H1 (cell line): ENCODE results near the gene WDSUB1. TPM values are rescaled to one million over a fixed set of nuclear protein-coding genes. Genes with fewer than 3 reads are reported as not detected.

Experiments used
- CTCF ChIA-PET: fragments of 300-600 bp; sonication (Branson Sonifier 250); formaldehyde crosslinking; loops from one replicate; lab custom pipeline; 2021; ENCODE audit not compliant: partially characterized antibody; lab: Charles Lee
- POLR2A ChIA-PET: fragments of 300-600 bp; sonication (Branson Sonifier 250); formaldehyde crosslinking; loops from one replicate; lab custom pipeline; 2021; ENCODE audit warnings: inconsistent platforms; ENCODE audit not compliant: partially characterized antibody; lab: Charles Lee
- DNase-seq, 2 experiments: peaks; one replicate each; pipeline versions ENCODE4 v3.0.0 to v3.0.0-alpha.2; 2010 to 2022; ENCODE audit warnings: low spot score in 2 of 2, low read depth in 1 of 2, mixed read lengths in 1 of 2
- FAIRE-seq: peaks from 2 replicates; lab custom pipeline; 2011; peaks lifted over from hg19 to GRCh38; lab: Jason Lieb, UNC
- H2AFZ ChIP-seq: 2 replicates; pipeline ENCODE4 v1.8.1; 2012; ENCODE audit warnings: low read length, inconsistent platforms
- H2AK5ac ChIP-seq: 2 replicates; pipeline ENCODE4 v1.6.1; 2013; ENCODE audit warnings: low read depth, low read length
- H2BK120ac ChIP-seq: replicated peaks from 2 replicates; pipeline ENCODE3; 2013; ENCODE audit warnings: low read depth, low read length, inconsistent platforms
- H2BK12ac ChIP-seq: 2 replicates; pipeline ENCODE4 v1.6.1; 2013; ENCODE audit warnings: low read depth, low read length
- H2BK15ac ChIP-seq: 2 replicates; pipeline ENCODE4 v1.6.1; 2013; ENCODE audit warnings: low read length
- H2BK20ac ChIP-seq: 2 replicates; pipeline ENCODE4 v1.6.1; 2013; ENCODE audit warnings: low read length
- H2BK5ac ChIP-seq: 2 replicates; pipeline ENCODE4 v1.6.1; 2013; ENCODE audit warnings: low read depth, low read length
- H3K14ac ChIP-seq: 2 replicates; pipeline ENCODE4 v1.6.1; 2013; ENCODE audit warnings: inconsistent platforms; ENCODE audit not compliant: insufficient read length
- H3K18ac ChIP-seq: 2 replicates; pipeline ENCODE4 v1.6.1; 2013; ENCODE audit warnings: low read length; ENCODE audit errors: extremely low read depth
- H3K23ac ChIP-seq: 2 replicates; pipeline ENCODE4 v1.6.1; 2013; ENCODE audit warnings: inconsistent platforms; ENCODE audit not compliant: insufficient read length
- H3K23me2 ChIP-seq: 2 replicates; pipeline ENCODE4 v1.6.1; 2013; ENCODE audit warnings: low read depth, low read length
- H3K27ac ChIP-seq: 2 replicates; pipeline ENCODE4 v1.6.1; 2011; ENCODE audit warnings: low read depth, low read length, inconsistent platforms
- H3K27me3 ChIP-seq, 4 experiments: replicated peaks in 1 of 4; 1 replicate in 1 of 4; 2 replicates in 3 of 4; pipeline versions ENCODE4 v1.6.1 to v1.8.1; 2011 to 2013; ENCODE audit warnings: low read length in 3 of 4, mild to moderate bottlenecking in 3 of 4, inconsistent platforms in 2 of 4, mixed read lengths in 2 of 4, moderate library complexity in 1 of 4; ENCODE audit not compliant: control insufficient read depth in 3 of 4, insufficient read depth in 3 of 4; ENCODE audit errors: extremely low read depth in 1 of 4
- H3K36me3 ChIP-seq, 4 experiments: 2 replicates each; pipeline versions ENCODE4 v1.6.1 to v1.8.1; 2011 to 2013; ENCODE audit warnings: mild to moderate bottlenecking in 4 of 4, low read length in 3 of 4, moderate library complexity in 2 of 4, control low read depth in 1 of 4, inconsistent platforms in 1 of 4; ENCODE audit not compliant: insufficient read depth in 4 of 4, control insufficient read depth in 2 of 4
- H3K4ac ChIP-seq: replicated peaks from 2 replicates; pipeline ENCODE3; 2013; ENCODE audit warnings: low read length, low read depth, mixed read lengths, inconsistent platforms; ENCODE audit not compliant: insufficient read length
- H3K4me1 ChIP-seq, 4 experiments: replicated peaks in 1 of 4; 1 replicate in 1 of 4; 2 replicates in 3 of 4; pipeline versions ENCODE4 v1.6.1 to v1.8.1; 2011 to 2013; ENCODE audit warnings: low read length in 3 of 4, inconsistent platforms in 2 of 4, mixed read lengths in 1 of 4; ENCODE audit not compliant: insufficient read depth in 4 of 4, control insufficient read depth in 3 of 4
- H3K4me2 ChIP-seq, 2 experiments: 2 replicates each; pipeline versions ENCODE4 v1.6.1 to v1.8.1; 2011 to 2013; ENCODE audit warnings: low read depth in 2 of 2, low read length in 2 of 2, control low read depth in 1 of 2, inconsistent platforms in 1 of 2, mild to moderate bottlenecking in 1 of 2; ENCODE audit not compliant: insufficient read depth in 1 of 2
- H3K4me3 ChIP-seq, 4 experiments: fragments of 200-600, 300-600 bp in 1 of 4; sonication (generic), shearing (Covaris generic), sonication (Bioruptor Twin) in 1 of 4; 2 replicates each; pipeline versions ENCODE4 v1.5.1 to v1.8.1; 2011 to 2016; ENCODE audit warnings: low read length in 4 of 4, low read depth in 3 of 4, control low read depth in 2 of 4, inconsistent platforms in 2 of 4, mild to moderate bottlenecking in 2 of 4, mixed read lengths in 1 of 4, moderate library complexity in 1 of 4; ENCODE audit not compliant: insufficient read depth in 2 of 4; ENCODE audit errors: extremely low read depth in 1 of 4
- H3K56ac ChIP-seq: replicated peaks from 2 replicates; pipeline ENCODE3; 2013; ENCODE audit warnings: low read depth, mild to moderate bottlenecking, mixed read lengths, low read length, inconsistent platforms; ENCODE audit not compliant: insufficient read length
- H3K79me1 ChIP-seq: 2 replicates; pipeline ENCODE4 v1.6.1; 2013; ENCODE audit warnings: low read depth, low read length, control low read depth
- H3K79me2 ChIP-seq, 2 experiments: 2 replicates each; pipeline versions ENCODE4 v1.6.1 to v1.8.1; 2012 to 2013; ENCODE audit warnings: low read length in 2 of 2, mild to moderate bottlenecking in 2 of 2, inconsistent platforms in 1 of 2; ENCODE audit not compliant: insufficient read depth in 2 of 2, control insufficient read depth in 1 of 2
- H3K9ac ChIP-seq, 4 experiments: replicated peaks in 1 of 4; 1 replicate in 1 of 4; 2 replicates in 3 of 4; pipeline versions ENCODE4 v1.6.1 to v1.8.1; 2011 to 2013; ENCODE audit warnings: low read depth in 3 of 4, low read length in 3 of 4, control low read depth in 2 of 4, mild to moderate bottlenecking in 2 of 4, moderate library complexity in 2 of 4, inconsistent platforms in 1 of 4; ENCODE audit errors: extremely low read depth in 1 of 4
- H3K9me3 ChIP-seq, 2 experiments: 2 replicates each; pipeline versions ENCODE4 v1.6.1 to v1.8.1; 2012 to 2013; ENCODE audit warnings: mild to moderate bottlenecking in 2 of 2, moderate library complexity in 2 of 2, control low read depth in 1 of 2, inconsistent platforms in 1 of 2, low read depth in 1 of 2, low read length in 1 of 2, mixed read lengths in 1 of 2; ENCODE audit not compliant: insufficient read depth in 2 of 2
- H4K20me1 ChIP-seq, 2 experiments: replicated peaks in 1 of 2; 2 replicates each; pipeline versions ENCODE3 to v1.8.1; 2011 to 2013; ENCODE audit warnings: inconsistent platforms in 2 of 2, low read length in 2 of 2, mild to moderate bottlenecking in 1 of 2; ENCODE audit not compliant: insufficient read depth in 2 of 2, control insufficient read depth in 1 of 2
- H4K5ac ChIP-seq: 2 replicates; pipeline ENCODE4 v1.6.1; 2013; ENCODE audit warnings: low read length, low read depth, mixed read lengths, inconsistent platforms; ENCODE audit not compliant: insufficient read length
- H4K8ac ChIP-seq: 2 replicates; pipeline ENCODE4 v1.8.0; 2013; ENCODE audit warnings: mild to moderate bottlenecking, moderate library complexity, low read length, inconsistent platforms; ENCODE audit not compliant: insufficient read depth; ENCODE audit errors: extremely low read depth
- H4K91ac ChIP-seq: replicated peaks from 2 replicates; pipeline ENCODE3; 2013; ENCODE audit warnings: low read length, mixed read lengths, inconsistent platforms; ENCODE audit not compliant: insufficient read length
- JUN ChIP-seq: IDR thresholded peaks from 2 replicates; pipeline ENCODE4 v1.6.1; 2011; ENCODE audit warnings: low read depth, mild to moderate bottlenecking, improper control_type of control experiment, low read length
- MAFK ChIP-seq: IDR thresholded peaks from 2 replicates; pipeline ENCODE4 v1.6.1; 2012; ENCODE audit warnings: low read depth, mild to moderate bottlenecking, improper control_type of control experiment, low read length
- SP4 ChIP-seq: IDR thresholded peaks from 2 replicates; pipeline ENCODE4 v1.6.1; 2012; ENCODE audit warnings: low read length, inconsistent platforms
- SUZ12 ChIP-seq: fragments of 200-600 bp; sonication (generic); IDR thresholded peaks from 2 replicates; pipeline ENCODE4 v1.6.1; 2012; ENCODE audit warnings: mild to moderate bottlenecking, inconsistent platforms, low read length, moderate library complexity, mixed read lengths
- TAF7 ChIP-seq: optimal IDR thresholded peaks from 2 replicates; pipeline ENCODE3; 2011; ENCODE audit warnings: low read depth, mild to moderate bottlenecking, inconsistent platforms, low read length, moderate library complexity, borderline replicate concordance
- WGBS, 2 experiments: shearing (Covaris generic) in 1 of 2; methylation state at CpG; one replicate each; pipeline versions ENCODE4 v1.1.6 to v1.1.7; 2013 to 2015; ENCODE audit warnings: low lambda C conversion rate in 2 of 2, mixed read lengths in 2 of 2, inconsistent platforms in 1 of 2, low coverage in 1 of 2, missing lambda C conversion rate in 1 of 2; ENCODE audit not compliant: insufficient replicate concordance in 2 of 2, insufficient coverage in 1 of 2, insufficient read length in 1 of 2; ENCODE audit errors: extremely low coverage in 1 of 2, missing lambda C conversion rate in 1 of 2; 5-methylcytosine and 5-hydroxymethylcytosine counted together
- polyA plus RNA-seq, 7 experiments: library from polyadenylated mRNA; depleted of rRNA in 3 of 7; stranded (reverse) in 5 of 7; unstranded in 2 of 7; fragments of >200 nt in 5 of 7; fragments of 200-250 nt in 2 of 7; gene quantifications; 1 replicate in 5 of 7; 2 replicates in 1 of 7; 4 replicates in 1 of 7; pipeline versions ENCODE4 v1.2.1 to v1.2.3, GENCODE V29; 2011 to 2013; ENCODE audit warnings: missing spikeins in 2 of 7, mixed read lengths in 2 of 7
- total RNA-seq: library from RNA; stranded (reverse); fragmentation: NEBNext Ultra II Directional; extraction: Animal tissue kit (Norgen Biotek cat#: 25700); gene quantifications from 2 replicates; pipeline ENCODE4 v1.2.1, GENCODE V29; 2021

Gene WDSUB1
- total and polyA plus RNA-seq, 2 of the 8 experiments (the other 6 are each of a cell fraction or from before 2014, with no cell fraction given) = 5.5 to 8.0 TPM

DNA sequence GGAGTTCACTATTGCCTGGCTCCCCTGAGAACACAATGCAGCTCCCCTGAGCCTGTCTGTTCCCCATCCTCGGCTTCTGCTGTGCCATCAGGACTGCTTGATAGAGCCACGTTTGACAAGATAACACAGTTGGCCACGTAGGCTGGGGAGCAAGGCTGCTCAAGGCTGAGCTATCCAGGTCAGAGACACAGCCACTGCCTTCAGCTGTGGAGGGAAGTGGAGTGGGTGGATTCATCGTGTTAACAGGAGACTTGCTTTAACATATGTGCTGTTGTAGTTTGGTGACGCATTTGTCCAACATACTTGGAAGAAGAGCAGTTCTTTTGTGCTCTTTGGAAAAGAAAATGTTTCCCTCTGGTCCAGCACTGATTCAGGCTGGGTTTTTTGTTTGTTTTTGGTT lies 68.8 kb downstream of the WDSUB1 start:
- Histone ChIP-seq H2BK12ac (no peak overlapping the region), H3K9me3 (no peaks in the 10 kb centered on the region), H4K20me1 (peaks cover 2 to 3% of the 10 kb centered on the region in 2 experiments), H2AFZ (no peak overlapping the region), H2BK120ac (no peak overlapping the region), H3K18ac (no peak overlapping the region), H2BK5ac (no peak overlapping the region), H3K4me2 (no peak overlapping the region), H3K27me3 (peaks cover 14 to 44% (median 38%) of the 10 kb centered on the region in 4 experiments), H3K4me1 (peaks cover 0 to under 1% (median 0%) of the 10 kb centered on the region in 4 experiments; a peak in 2 of 7 replicates), H2AK5ac (no peak overlapping the region), H4K8ac (no peak overlapping the region), H3K9ac (no peak overlapping the region), H3K23me2 (no peaks in the 10 kb centered on the region), H3K36me3 (no peaks in the 10 kb centered on the region), H3K14ac (no peak overlapping the region), H2BK20ac (no peak overlapping the region), H4K5ac (no peak overlapping the region), H3K23ac (no peak overlapping the region)
- DNase-seq (no peak), FAIRE-seq (no peak)
- CTCF ChIA-PET = interaction anchor here (1.0 to 1.3 kb wide), 3 partner anchors 29 to 98 kb away, joined by 3 to 4 read pairs (median 3); no protein-coding TSS in a partner anchor
- WGBS, 2 experiments = 93% methylated on average over 5 of the region's 5 CpGs; no CpG with 5 or more reads in 1 of the 2 experiments
- TF ChIP-seq JUN = no peak
- no peak for TF ChIP-seq SUZ12
- TF ChIP-seq SP4 = no peak
- no peak for TF ChIP-seq MAFK
- no peak for TF ChIP-seq TAF7
- TF ChIP-seq, all 59 proteins: peak for 0
- Histone ChIP-seq H3K4ac (no peak overlapping the region), H3K56ac (no peak overlapping the region), H3K79me1 (no peaks in the 10 kb centered on the region), H3K27ac (no peak overlapping the region), H3K79me2 (no peaks in the 10 kb centered on the region), H4K91ac (no peak overlapping the region), H3K4me3 (no peak overlapping the region), H2BK15ac (no peak overlapping the region)
- POLR2A ChIA-PET = no interaction called here
